ENCODE measurements around the gene KRTAP6-3. TPM values are rescaled to one million over a fixed set of nuclear protein-coding genes. Genes with fewer than 3 reads are reported as not detected.

KRTAP6-3 gene
- total and polyA plus RNA-seq, 2 of the 8 experiments (the other 6 are each of a cell fraction or from before 2014, with no cell fraction given), result not detected

DNA sequence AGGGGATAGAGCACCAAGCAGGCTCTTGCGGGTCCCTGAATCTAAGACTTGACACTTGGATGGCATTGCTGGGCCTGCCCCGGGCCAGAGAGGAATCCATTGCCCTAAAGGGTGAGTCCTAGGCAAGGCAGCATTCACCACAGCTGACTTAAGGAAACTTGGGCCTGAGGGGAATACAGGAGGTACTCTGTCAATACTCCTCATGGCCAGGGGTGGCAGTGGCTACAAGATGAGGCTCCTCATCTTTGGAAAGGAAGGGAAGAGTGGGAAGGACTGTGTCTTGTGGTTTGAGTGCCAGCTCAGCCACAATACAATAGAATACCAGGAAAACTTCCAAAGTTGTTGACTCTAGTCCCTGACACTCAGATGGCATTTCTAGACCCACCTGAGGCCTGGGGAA lies 13.7 kb downstream of the KRTAP6-3 start:
- TF ChIP-seq RAD21 (IDR thresholded peaks at IDR 0.05 in 1 of 2, conservative IDR thresholded peaks at IDR 0.05 in 1 of 2; ENCODE audit: low read depth in 2 of 2, low read length in 2 of 2) (peak; percentile 14 to 21; a peak in 3 of 4 replicates), CTBP2 (IDR thresholded peaks at IDR 0.05; ENCODE audit: borderline replicate concordance, insufficient read depth, insufficient read length, low read length) (no peak), CHD1 (IDR thresholded peaks at IDR 0.05; ENCODE audit: low read depth, low read length) (no peak), KDM1A (IDR thresholded peaks at IDR 0.05; ENCODE audit: borderline replicate concordance, low read length) (no peak), TEAD4 (IDR thresholded peaks at IDR 0.05; ENCODE audit: low read depth, low read length) (no peak), HDAC2 (IDR thresholded peaks at IDR 0.05; ENCODE audit: borderline replicate concordance in 1 of 2, low read depth in 2 of 2, low read length in 2 of 2) (no peak), CHD2 (IDR thresholded peaks at IDR 0.05; ENCODE audit: low read length) (no peak)
- TF ChIP-seq, protein P1, sequence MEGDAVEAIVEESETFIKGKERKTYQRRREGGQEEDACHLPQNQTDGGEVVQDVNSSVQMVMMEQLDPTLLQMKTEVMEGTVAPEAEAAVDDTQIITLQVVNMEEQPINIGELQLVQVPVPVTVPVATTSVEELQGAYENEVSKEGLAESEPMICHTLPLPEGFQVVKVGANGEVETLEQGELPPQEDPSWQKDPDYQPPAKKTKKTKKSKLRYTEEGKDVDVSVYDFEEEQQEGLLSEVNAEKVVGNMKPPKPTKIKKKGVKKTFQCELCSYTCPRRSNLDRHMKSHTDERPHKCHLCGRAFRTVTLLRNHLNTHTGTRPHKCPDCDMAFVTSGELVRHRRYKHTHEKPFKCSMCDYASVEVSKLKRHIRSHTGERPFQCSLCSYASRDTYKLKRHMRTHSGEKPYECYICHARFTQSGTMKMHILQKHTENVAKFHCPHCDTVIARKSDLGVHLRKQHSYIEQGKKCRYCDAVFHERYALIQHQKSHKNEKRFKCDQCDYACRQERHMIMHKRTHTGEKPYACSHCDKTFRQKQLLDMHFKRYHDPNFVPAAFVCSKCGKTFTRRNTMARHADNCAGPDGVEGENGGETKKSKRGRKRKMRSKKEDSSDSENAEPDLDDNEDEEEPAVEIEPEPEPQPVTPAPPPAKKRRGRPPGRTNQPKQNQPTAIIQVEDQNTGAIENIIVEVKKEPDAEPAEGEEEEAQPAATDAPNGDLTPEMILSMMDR (IDR thresholded peaks at IDR 0.05; ENCODE audit: control extremely low read depth in 1 of 3, insufficient read depth in 1 of 3, low read depth in 1 of 3, low read length in 3 of 3), result peak in 1 of 3 experiments; percentile 52; a peak in 1 of 4 replicates
- Histone ChIP-seq H4K5ac (ENCODE audit: insufficient read length, low read depth, low read length) (no peak overlapping the region), H3K9me3 (ENCODE audit: insufficient read depth in 2 of 2, low read depth in 1 of 2, low read length in 1 of 2) (no peaks in the 10 kb centered on the region), H2BK12ac (ENCODE audit: low read depth, low read length) (no peak overlapping the region), H3K79me2 (ENCODE audit: control insufficient read depth in 1 of 2, insufficient read depth in 2 of 2, low read length in 2 of 2) (no peaks in the 10 kb centered on the region), H2AK5ac (ENCODE audit: low read depth, low read length) (no peak overlapping the region), H3K4ac (replicated peaks; ENCODE audit: insufficient read length, low read depth, low read length) (no peak overlapping the region), H3K4me3 (ENCODE audit: extremely low read depth in 1 of 4, insufficient read depth in 2 of 4, low read depth in 3 of 4, low read length in 4 of 4) (no peak overlapping the region), H3K9ac (replicated peaks in 1 of 4; ENCODE audit: extremely low read depth in 1 of 4, low read depth in 3 of 4, low read length in 3 of 4) (no peak overlapping the region), H3K36me3 (ENCODE audit: control insufficient read depth in 2 of 4, insufficient read depth in 4 of 4, low read length in 3 of 4) (no peaks in the 10 kb centered on the region), H4K91ac (replicated peaks; ENCODE audit: insufficient read length, low read length) (no peak overlapping the region), H3K18ac (ENCODE audit: extremely low read depth, low read length) (no peak overlapping the region), H4K8ac (ENCODE audit: extremely low read depth, insufficient read depth, low read length) (no peak overlapping the region), H2BK20ac (ENCODE audit: low read length) (no peak overlapping the region), H3K23ac (ENCODE audit: insufficient read length) (no peak overlapping the region), H3K27ac (ENCODE audit: low read depth, low read length) (no peak overlapping the region), H3K4me2 (ENCODE audit: insufficient read depth in 1 of 2, low read depth in 2 of 2, low read length in 2 of 2) (no peak overlapping the region), H2AFZ (ENCODE audit: low read length) (0 out of 2 replicates have a peak overlapping the region, but pooled peaks have one; percentile 51), H3K79me1 (ENCODE audit: low read depth, low read length) (no peaks in the 10 kb centered on the region), H3K23me2 (ENCODE audit: low read depth, low read length) (no peaks in the 10 kb centered on the region; the same call in 1 of the 2 replicates), H3K4me1 (replicated peaks in 1 of 4; ENCODE audit: control insufficient read depth in 3 of 4, insufficient read depth in 4 of 4, low read length in 3 of 4) (no peaks in the 10 kb centered on the region), H3K14ac (ENCODE audit: insufficient read length) (no peak overlapping the region), H2BK5ac (ENCODE audit: low read depth, low read length) (no peak overlapping the region), H2BK15ac (ENCODE audit: low read length) (no peak overlapping the region), H3K56ac (replicated peaks; ENCODE audit: insufficient read length, low read depth, low read length) (no peak overlapping the region), H3K27me3 (replicated peaks in 1 of 4; ENCODE audit: control insufficient read depth in 3 of 4, extremely low read depth in 1 of 4, insufficient read depth in 3 of 4, low read length in 3 of 4) (no peaks in the 10 kb centered on the region), H2BK120ac (replicated peaks; ENCODE audit: low read depth, low read length) (no peak overlapping the region), H4K20me1 (replicated peaks in 1 of 2; ENCODE audit: control insufficient read depth in 1 of 2, insufficient read depth in 2 of 2, low read length in 2 of 2) (no peaks in the 10 kb centered on the region)
- CTCF ChIA-PET (ENCODE audit: partially characterized antibody), result interaction anchor here (0.6 to 1.9 kb wide), 3 partner anchors 10 to 158 kb away, joined by 3 to 5 read pairs (median 4); partner anchors contain the start of gene KRTAP20-1
- FAIRE-seq (peak; percentile 58), DNase-seq (ENCODE audit: low read depth in 1 of 2, low spot score in 2 of 2) (no peak)
- POLR2A ChIA-PET (ENCODE audit: partially characterized antibody), result interaction anchor here (0.7 kb wide), 1 partner anchor 1043 kb away, joined by 3 read pairs; no protein-coding TSS in a partner anchor
- WGBS, 2 experiments (ENCODE audit: extremely low coverage in 1 of 2, insufficient coverage in 1 of 2, insufficient read length in 1 of 2, insufficient replicate concordance in 2 of 2, low coverage in 1 of 2, low lambda C conversion rate in 2 of 2, missing lambda C conversion rate in 1 of 2), result 93% methylated on average over 2 of the region's 2 CpGs; no CpG with 5 or more reads in 1 of the 2 experiments

All from H1 (cell line).